ENCODE data around the gene WDR59.

Gene WDR59

GRCh38 chr16:74871608-74872007 lies 113.3 kb downstream of the WDR59 start:
- TF ChIP-seq CTCF (IDR thresholded peaks at IDR 0.05), result no peak

- no peak for TF ChIP-seq CTCF (IDR thresholded peaks at IDR 0.05)
Observed at GRCh38 chr16:74868501-74868900, 116.4 kb downstream of the WDR59 start.

GRCh38 chr16:74868035-74868434 lies 116.9 kb downstream of the WDR59 start:
- TF ChIP-seq CTCF (IDR thresholded peaks at IDR 0.05), result no peak

GRCh38 chr16:74867281-74867849 lies 117.6 kb downstream of the WDR59 start:
- no peak for TF ChIP-seq CTCF (IDR thresholded peaks at IDR 0.05)

GRCh38 chr16:74865922-74866598 lies 118.9 kb downstream of the WDR59 start:
- no peak for TF ChIP-seq CTCF (IDR thresholded peaks at IDR 0.05)

GRCh38 chr16:74862743-74863244 lies 122.1 kb downstream of the WDR59 start:
- TF ChIP-seq CTCF (IDR thresholded peaks at IDR 0.05), result peak; percentile 84

GRCh38 chr16:74852500-74852875 lies 132.4 kb downstream of the WDR59 start:
- no peak for TF ChIP-seq CTCF (IDR thresholded peaks at IDR 0.05)
